Psoas muscle (tissue), 8 donors: Measurements from ENCODE around the gene F3. TPM values are rescaled to one million over a fixed set of nuclear protein-coding genes. Genes with fewer than 3 reads are reported as not detected.
A peak's percentile ranks its signal among the peaks of the same experiment; 100 is the strongest.

Source experiments
- ATAC-seq, 4 donors: fragments of 200-7000 bp; cut with Tn5 transposase; one replicate each; pipeline ENCODE4 v1.9.1; 2020; ENCODE audit warnings: moderate library complexity in 3 of 4, mild to moderate bottlenecking in 2 of 4
- DNase-seq, 2 donors: peaks; one replicate each; pipeline ENCODE4 v3.0.0-alpha.2; 2020
- H3K27ac ChIP-seq: fragments of 200-600 bp; one replicate; pipeline ENCODE4 v1.8.0; 2022
- H3K27me3 ChIP-seq, 3 donors: fragments of 200-600 bp in 1 of 3; one replicate each; pipeline versions ENCODE4 v1.6.1 to v1.8.0; 2013 to 2022; ENCODE audit warnings: low read length in 2 of 3, mild to moderate bottlenecking in 2 of 3, moderate library complexity in 1 of 3; ENCODE audit not compliant: insufficient read depth in 3 of 3
- H3K36me3 ChIP-seq, 2 donors: fragments of 200-600 bp in 1 of 2; one replicate each; pipeline versions ENCODE4 v1.6.1 to v1.8.0; 2013 to 2022; ENCODE audit warnings: low read depth in 1 of 2, mild to moderate bottlenecking in 1 of 2, moderate library complexity in 1 of 2; ENCODE audit not compliant: insufficient read depth in 1 of 2
- H3K4me1 ChIP-seq: fragments of 200-600 bp; one replicate; pipeline ENCODE4 v1.8.0; 2022
- H3K4me3 ChIP-seq: fragments of 200-600 bp; one replicate; pipeline ENCODE4 v1.8.0; 2022; ENCODE audit warnings: mild to moderate bottlenecking
- H3K9me3 ChIP-seq: fragments of 200-600 bp; one replicate; pipeline ENCODE4 v1.8.0; 2022
- CTCF ChIP-seq: fragments of 200-600 bp; IDR thresholded peaks from one replicate; pipeline ENCODE4 v1.8.0; 2022; ENCODE audit warnings: antibody characterized with exemption
- WGBS, 3 donors: extraction: QIAGEN DNeasy Blood & Tissue Kit; methylation state at CpG; one replicate each; pipeline versions ENCODE4 v1.1.6 to v1.1.7; 2013; 5-methylcytosine and 5-hydroxymethylcytosine counted together
- intact Hi-C, 2 donors: fragments of 100-400 bp; cut with DNase I; formaldehyde crosslinking; loops; one replicate each; pipeline versions ENCODE4 v1.11.0 to v1.14.2; 2022
- polyA plus RNA-seq, 3 donors: library from polyadenylated mRNA; stranded (reverse); fragments of 200-250 nt; gene quantifications; one replicate each; pipeline ENCODE4 v1.2.3, GENCODE V29; 2013
- total RNA-seq, 4 donors: library from RNA; stranded (reverse); fragmentation: NEBNext Ultra II Directional in 2 of 4; extraction: Animal tissue kit (Norgen Biotek cat#: 25700) in 2 of 4; gene quantifications; one replicate each; pipeline versions ENCODE4 v1.2.1 to v1.2.4, GENCODE V29; 2021 to 2023
- donor health status: healthy with polysubstance abuse.
- donor health status: DM: no; HTN: no; CAD: no; lungs with moderate emphysema.
- donor health status: Bipolar disorder and iron deficiency.
- donor health status: healthy.
- donor health status: DM: yes; HTN: yes; CAD: no.
- donor health status: DM: no; HTN: no; CAD: no.
- donor health status: DM: no; HTN: no; CAD: no.
- donor health status: DM: yes; HTN: yes; CAD: no.

The F3 gene
- total and polyA plus RNA-seq, 7 donors: 1.5 to 5.8 (median 3.8) TPM

DNA sequence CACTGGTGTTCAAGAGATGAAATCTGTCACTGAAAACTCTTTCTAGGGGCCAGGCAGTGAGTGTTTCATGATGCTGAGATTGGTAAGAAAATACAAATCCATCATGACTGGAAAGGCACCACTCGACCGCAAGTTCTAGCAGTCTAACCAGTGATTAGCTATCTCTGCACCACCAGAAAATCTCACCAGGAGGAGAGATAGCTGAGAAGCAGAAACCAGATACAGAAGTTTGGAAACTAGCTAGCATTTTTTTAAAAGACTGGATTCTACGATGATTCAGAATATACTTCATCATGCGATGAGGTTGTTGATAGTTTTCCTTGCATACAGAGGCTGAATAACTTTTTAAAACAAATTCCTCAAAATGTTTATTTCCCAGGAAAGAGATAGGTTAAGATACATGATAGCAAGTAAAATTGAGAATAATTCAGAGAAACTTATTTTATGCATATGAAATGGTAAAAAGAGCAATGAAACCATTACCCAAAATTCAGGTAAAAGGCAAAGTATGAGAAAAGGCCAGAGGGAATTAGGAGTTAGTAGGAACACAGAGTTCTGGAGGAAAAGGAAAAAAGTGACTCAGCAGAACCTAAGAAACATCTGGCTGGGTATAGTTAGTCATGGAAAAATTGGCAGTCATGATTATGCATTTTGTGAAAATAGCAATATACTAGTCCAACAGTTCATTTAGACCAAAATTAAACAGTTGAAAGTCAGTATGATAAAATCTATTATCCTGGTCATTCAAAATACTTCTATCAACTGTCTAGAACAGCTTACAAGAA lies 3.3 kb upstream of the F3 start:
- Histone ChIP-seq H3K4me1 (peaks cover 6% of the 10 kb centered on the region), H3K27me3 (peaks cover 7 to 62% (median 17%) of the 10 kb centered on the region in 3 donors), H3K27ac (peak overlapping the region; percentile 43), H3K9me3 (no peaks in the 10 kb centered on the region), H3K36me3 (no peaks in the 10 kb centered on the region), H3K4me3 (no peak overlapping the region)
- WGBS, 3 donors: 55 to 81% (median 59%) methylated on average over 4 of the region's 4 CpGs
- intact Hi-C loops: no loop called here
- ATAC-seq (peak in 2 of 4 donors; percentile 29 to 50), DNase-seq (no peak)
- no peak for TF ChIP-seq CTCF

GRCh38 chr1:94543893-94544635 lies 2.5 kb upstream of the F3 start:
- H3K4me1 ChIP-seq: peaks cover 6% of the 10 kb centered on the region
- ATAC-seq (no peak), DNase-seq (no peak)
- no peak overlapping the region for H3K4me3 ChIP-seq
- peak overlapping the region; percentile 43 for H3K27ac ChIP-seq
- WGBS, 3 donors: 25 to 46% (median 35%) methylated on average over 4 of the region's 4 CpGs
- intact Hi-C loops: no loop called here
- H3K9me3 ChIP-seq: no peaks in the 10 kb centered on the region
- no peak for TF ChIP-seq CTCF
- no peaks in the 10 kb centered on the region for H3K36me3 ChIP-seq
- H3K27me3 ChIP-seq: peaks cover 7 to 64% (median 17%) of the 10 kb centered on the region in 3 donors

DNA sequence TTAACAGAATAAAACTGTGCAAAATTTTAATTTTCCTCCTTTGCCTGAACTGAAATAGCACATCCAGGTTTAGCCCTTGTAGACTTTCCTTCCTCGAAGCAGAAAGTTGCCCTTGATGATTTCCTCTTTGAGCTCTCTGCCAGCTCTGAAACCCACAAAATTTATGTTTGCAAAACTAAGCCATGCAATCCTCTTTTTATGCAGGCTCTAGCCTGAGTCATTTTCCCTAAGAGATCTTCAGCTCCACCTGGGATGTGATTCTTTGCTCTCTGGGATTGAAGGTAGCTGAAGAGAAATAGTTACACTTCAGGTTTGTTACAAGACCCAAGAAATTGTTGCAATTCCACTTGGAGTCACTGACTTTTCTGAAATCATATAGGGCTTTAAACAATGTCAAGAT lies 1.4 kb upstream of the F3 start:
- 3 to 13% (median 9%) methylated on average over 1 of the region's 1 CpG for WGBS, 3 donors
- H3K4me1 ChIP-seq: peaks cover 6% of the 10 kb centered on the region
- H3K27me3 ChIP-seq: peaks cover 7 to 67% (median 17%) of the 10 kb centered on the region in 3 donors
- intact Hi-C loops: no loop called here
- H3K4me3 ChIP-seq: no peak overlapping the region
- no peaks in the 10 kb centered on the region for H3K9me3 ChIP-seq
- ATAC-seq: no peak
- DNase-seq: no peak
- no peak for TF ChIP-seq CTCF
- H3K27ac ChIP-seq: peak overlapping the region; percentile 62
- H3K36me3 ChIP-seq: no peaks in the 10 kb centered on the region

GRCh38 chr1:94542088-94542870 lies 720 bp upstream of the F3 start:
- Histone ChIP-seq H3K27ac (peak overlapping the region; percentile 62), H3K36me3 (no peaks in the 10 kb centered on the region), H3K9me3 (no peaks in the 10 kb centered on the region), H3K27me3 (peaks cover 7 to 71% (median 17%) of the 10 kb centered on the region in 3 donors), H3K4me3 (peak overlapping the region; percentile 72), H3K4me1 (peaks cover 6% of the 10 kb centered on the region)
- intact Hi-C loops: no loop called here
- no peak for TF ChIP-seq CTCF
- ATAC-seq: peak in 3 of 4 donors; percentile 34 to 61 (median 43)
- peak; percentile 64 to 74 for DNase-seq
- 1% methylated on average over 26 of the region's 26 CpGs for WGBS, 3 donors
